ENCODE results near the gene PGD. TPM values are rescaled to one million over a fixed set of nuclear protein-coding genes. Genes with fewer than 3 reads are reported as not detected.
A peak's percentile ranks its signal among the peaks of the same experiment; 100 is the strongest.

Gene PGD
- total RNA-seq: 100 to 1,000 TPM; 130 to 277 TPM
- 100 to 1,000 TPM; 142 to 173 (median 157) TPM for polyA plus RNA-seq (ENCODE audit: insufficient read length in 6 of 6)
- long read RNA-seq, donor 1, transcript PGD-201 (13 exons, 1,885 nt): major isoform, 36 of 42 reads
- long read RNA-seq, donor 1, partial matches to known transcripts: 5 of 42 reads
- long read RNA-seq, donor 1, other reads (novel, unspliced or antisense): 0 of 42 reads
- long read RNA-seq, donor 2, transcript PGD-201 (13 exons, 1,885 nt): major isoform, 34 of 39 reads
- long read RNA-seq, donor 2, partial matches to known transcripts: 5 of 39 reads
- long read RNA-seq, donor 2, other reads (novel, unspliced or antisense): 0 of 39 reads
- long read RNA-seq, donor 3, transcript PGD-201 (13 exons, 1,885 nt): major isoform, 38 of 39 reads
- long read RNA-seq, donor 3, partial matches to known transcripts: 0 of 39 reads
- long read RNA-seq, donor 3, other reads (novel, unspliced or antisense): 0 of 39 reads
- long read RNA-seq, donor 4, transcript PGD-201 (13 exons, 1,885 nt): major isoform, 66 of 78 reads
- long read RNA-seq, donor 4, partial matches to known transcripts: 9 of 78 reads
- long read RNA-seq, donor 4, other reads (novel, unspliced or antisense): 3 of 78 reads
- long read RNA-seq, donor 5, transcript PGD-201 (13 exons, 1,885 nt): major isoform, 34 of 36 reads
- long read RNA-seq, donor 5, partial matches to known transcripts: 0 of 36 reads
- long read RNA-seq, donor 5, other reads (novel, unspliced or antisense): 0 of 36 reads
- long read RNA-seq, donor 6, transcript PGD-201 (13 exons, 1,885 nt): major isoform, 37 of 43 reads
- long read RNA-seq, donor 6, partial matches to known transcripts: 6 of 43 reads
- long read RNA-seq, donor 6, other reads (novel, unspliced or antisense): 0 of 43 reads
- long read RNA-seq, donor 7, transcript PGD-201 (13 exons, 1,885 nt): major isoform, 17 of 18 reads
- long read RNA-seq, donor 7, partial matches to known transcripts: 0 of 18 reads
- long read RNA-seq, donor 7, other reads (novel, unspliced or antisense): 0 of 18 reads
- long read RNA-seq, donor 8, transcript PGD-201 (13 exons, 1,885 nt): major isoform, 26 of 26 reads
- long read RNA-seq, donor 8, partial matches to known transcripts: 0 of 26 reads
- long read RNA-seq, donor 8, other reads (novel, unspliced or antisense): 0 of 26 reads
- long read RNA-seq, donor 9: 0 reads
- long read RNA-seq, donor 10, transcript PGD-201 (13 exons, 1,885 nt): major isoform, 134 of 165 reads
- long read RNA-seq, donor 10, partial matches to known transcripts: 20 of 165 reads
- long read RNA-seq, donor 10, other reads (novel, unspliced or antisense): 11 of 165 reads
- long read RNA-seq, donor 11, transcript PGD-201 (13 exons, 1,885 nt): major isoform, 56 of 78 reads
- long read RNA-seq, donor 11, partial matches to known transcripts: 22 of 78 reads
- long read RNA-seq, donor 11, other reads (novel, unspliced or antisense): 0 of 78 reads
- long read RNA-seq, donor 12, transcript PGD-201 (13 exons, 1,885 nt): major isoform, 34 of 34 reads
- long read RNA-seq, donor 12, partial matches to known transcripts: 0 of 34 reads
- long read RNA-seq, donor 12, other reads (novel, unspliced or antisense): 0 of 34 reads

- Histone ChIP-seq H3K27ac (peak within 1 kb of the TSS; percentile 91 to 97), H3K36me3 (peaks cover 0 to 30% of the 10 kb centered on the region in 2 donors), H3K4me3 (peak within 1 kb of the TSS; percentile 72 to 84), H3K27me3 (no peaks in the 10 kb centered on the region), H3K4me1 (peaks cover 0 to 55% of the 10 kb centered on the region in 2 donors), H3K9me3 (peaks cover 0 to 2% of the 10 kb centered on the region in 2 donors)
- ATAC-seq (peak; percentile 99), DNase-seq (peak; percentile 93 to 100 (median 98))
- intact Hi-C loops (cut with DNase I): no loop called here
- TF ChIP-seq CTCF (IDR thresholded peaks at IDR 0.05): no peak
These were observed at the start of gene PGD for GRCh38 chr1:10398734-10399443. PGD (plus strand) TSS chr1:10399064; CDS start chr1:10399118, 54 bp downstream.

- H3K36me3 ChIP-seq: peaks cover 0 to 70% of the 10 kb centered on the region in 2 donors
- H3K4me3 ChIP-seq: no peak overlapping the region
- no peak for DNase-seq
- TF ChIP-seq CTCF (IDR thresholded peaks at IDR 0.05): no peak
- no peaks in the 10 kb centered on the region for H3K9me3 ChIP-seq
- intact Hi-C loops (cut with DNase I): no loop called here
- no peaks in the 10 kb centered on the region for H3K27me3 ChIP-seq
- no peaks in the 10 kb centered on the region for H3K4me1 ChIP-seq
- no peak overlapping the region for H3K27ac ChIP-seq
- ATAC-seq: no peak
These were observed 45.6 kb upstream of the PGD start for GRCh38 chr1:10353282-10353681.

- intact Hi-C loops (cut with DNase I): no loop called here
- H3K36me3 ChIP-seq: peaks cover 0 to 66% of the 10 kb centered on the region in 2 donors
- TF ChIP-seq CTCF (IDR thresholded peaks at IDR 0.05): no peak
- H3K27ac ChIP-seq: no peak overlapping the region
- no peak overlapping the region for H3K4me3 ChIP-seq
- no peaks in the 10 kb centered on the region for H3K9me3 ChIP-seq
- DNase-seq (no peak), ATAC-seq (no peak)
- H3K4me1 ChIP-seq: no peaks in the 10 kb centered on the region
- no peaks in the 10 kb centered on the region for H3K27me3 ChIP-seq
These were observed 45.2 kb upstream of the PGD start for GRCh38 chr1:10353693-10354092.

GRCh38 chr1:10360045-10360444 lies 38.8 kb upstream of the PGD start:
- H3K4me1 ChIP-seq: no peaks in the 10 kb centered on the region
- DNase-seq (no peak), ATAC-seq (no peak)
- no peak for TF ChIP-seq CTCF (IDR thresholded peaks at IDR 0.05)
- H3K27me3 ChIP-seq: no peaks in the 10 kb centered on the region
- H3K4me3 ChIP-seq: no peak overlapping the region
- intact Hi-C loops (cut with DNase I): no loop called here
- H3K27ac ChIP-seq: no peak overlapping the region
- H3K9me3 ChIP-seq: no peaks in the 10 kb centered on the region
- H3K36me3 ChIP-seq: peaks cover 0 to 63% of the 10 kb centered on the region in 2 donors
